GM23338 (cell line): ENCODE results near the gene HAPLN2. TPM values are rescaled to one million over a fixed set of nuclear protein-coding genes. Genes with fewer than 3 reads are reported as not detected.

ENCODE experiments used
- ATAC-seq: fragments of 200-7000 bp; cut with Tn5 transposase; 3 replicates; pipeline ENCODE4 v1.9.1; 2020
- DNase-seq: peaks from one replicate; pipeline ENCODE4 v3.0.0-alpha.2; 2015; ENCODE audit warnings: low spot score
- H2AFZ ChIP-seq: fragments of 200-600 bp; sonication (generic); 2 replicates; pipeline ENCODE4 v1.8.0; 2016; ENCODE audit warnings: antibody characterized with exemption, mild to moderate bottlenecking, moderate library complexity
- H3F3A ChIP-seq: fragments of 200-600 bp; sonication (generic); replicated peaks from 2 replicates; pipeline ENCODE4 v1.8.0; 2017; ENCODE audit warnings: antibody characterized with exemption, mixed run types, low read depth
- H3K27ac ChIP-seq: fragments of 200-600 bp; sonication (generic); 2 replicates; pipeline ENCODE4 v1.6.1; 2016; ENCODE audit warnings: low read depth
- H3K27me3 ChIP-seq: fragments of 200-600 bp; sonication (generic); 2 replicates; pipeline ENCODE4 v1.8.0; 2016; ENCODE audit warnings: mild to moderate bottlenecking, mixed run types, moderate library complexity; ENCODE audit not compliant: insufficient read depth
- H3K36me3 ChIP-seq: fragments of 200-600 bp; sonication (generic); 2 replicates; pipeline ENCODE4 v1.8.0; 2016; ENCODE audit warnings: mild to moderate bottlenecking; ENCODE audit not compliant: insufficient read depth
- H3K4me1 ChIP-seq: fragments of 200-600 bp; sonication (generic); 2 replicates; pipeline ENCODE4 v1.8.0; 2016; ENCODE audit warnings: mild to moderate bottlenecking, moderate library complexity; ENCODE audit not compliant: insufficient read depth
- H3K4me2 ChIP-seq: fragments of 200-600 bp; sonication (generic); 2 replicates; pipeline ENCODE4 v1.7.1; 2017; ENCODE audit warnings: mixed run types
- H3K4me3 ChIP-seq: fragments of 200-600 bp; sonication (generic); 2 replicates; pipeline ENCODE4 v1.6.1; 2016; ENCODE audit warnings: mixed run types
- H3K79me2 ChIP-seq: fragments of 200-600 bp; sonication (generic); replicated peaks from 2 replicates; pipeline ENCODE4 v1.8.0; 2017; ENCODE audit warnings: mild to moderate bottlenecking; ENCODE audit not compliant: insufficient read depth
- H3K9me2 ChIP-seq: fragments of 200-600 bp; sonication (generic); 2 replicates; pipeline ENCODE4 v1.8.0; 2017; ENCODE audit not compliant: insufficient read depth
- H4K20me1 ChIP-seq: fragments of 200-600 bp; sonication (generic); replicated peaks from 2 replicates; pipeline ENCODE4 v1.8.0; 2017; ENCODE audit warnings: mild to moderate bottlenecking; ENCODE audit not compliant: insufficient read depth
- H3K27ac Mint-ChIP-seq: 2 replicates; pipeline ENCODE4 v1.8.0; 2020; ENCODE audit warnings: inconsistent platforms, mild to moderate bottlenecking, moderate library complexity, mixed read lengths
- H3K27me3 Mint-ChIP-seq: 3 replicates; pipeline ENCODE4 v1.8.0; 2022; ENCODE audit warnings: low read depth, mild to moderate bottlenecking, moderate library complexity, mixed read lengths, inconsistent platforms; ENCODE audit not compliant: insufficient read depth, poor library complexity
- H3K36me3 Mint-ChIP-seq: 3 replicates; pipeline ENCODE4 v1.8.0; 2021; ENCODE audit warnings: low read depth, mild to moderate bottlenecking, inconsistent platforms, moderate library complexity, mixed read lengths
- H3K4me1 Mint-ChIP-seq: 3 replicates; pipeline ENCODE4 v1.8.0; 2020; ENCODE audit warnings: mild to moderate bottlenecking, inconsistent platforms, mixed read lengths
- H3K4me3 Mint-ChIP-seq: 3 replicates; pipeline ENCODE4 v1.8.0; 2021; ENCODE audit warnings: moderate library complexity, mild to moderate bottlenecking, inconsistent platforms, mixed read lengths
- H3K9me3 Mint-ChIP-seq: 3 replicates; pipeline ENCODE4 v1.8.0; 2020; ENCODE audit warnings: moderate library complexity, mild to moderate bottlenecking, inconsistent platforms, mixed read lengths
- CREB1 ChIP-seq: fragments of 250-450 bp; sonication (Bioruptor Pico); IDR thresholded peaks from 2 replicates; pipeline ENCODE4 v1.5.0; 2020; ENCODE audit warnings: low read depth, mild to moderate bottlenecking, moderate library complexity
- EZH2 ChIP-seq: fragments of 200-600 bp; sonication (generic); IDR thresholded peaks from one replicate; pipeline ENCODE4 v1.8.0; 2017; ENCODE audit warnings: antibody characterized with exemption, mild to moderate bottlenecking, low read depth; ENCODE audit not compliant: unreplicated experiment
- JUNB ChIP-seq: IDR thresholded peaks from one replicate; pipeline ENCODE4 v1.6.1; 2016; ENCODE audit warnings: antibody characterized with exemption; ENCODE audit not compliant: unreplicated experiment
- NANOG ChIP-seq: IDR thresholded peaks from 2 replicates; pipeline ENCODE4 v1.6.1; 2016; ENCODE audit warnings: antibody characterized with exemption, borderline replicate concordance
- REST ChIP-seq: IDR thresholded peaks from one replicate; pipeline ENCODE4 v1.6.1; 2018; ENCODE audit warnings: antibody characterized with exemption; ENCODE audit not compliant: unreplicated experiment
- STAT1 ChIP-seq: IDR thresholded peaks from one replicate; pipeline ENCODE4 v1.6.1; 2016; ENCODE audit warnings: antibody characterized with exemption; ENCODE audit not compliant: unreplicated experiment
- ZNF114 ChIP-seq: fragments of 250-450 bp; sonication (Bioruptor Pico); IDR thresholded peaks from 2 replicates; pipeline ENCODE4 v1.5.0; 2020; ENCODE audit warnings: mild to moderate bottlenecking, moderate library complexity
- ZNF331 ChIP-seq: fragments of 250-450 bp; sonication (Bioruptor Pico); IDR thresholded peaks from 2 replicates; pipeline ENCODE4 v1.5.0; 2020; ENCODE audit warnings: low read depth, mild to moderate bottlenecking, moderate library complexity
- ZNF462 ChIP-seq: fragments of 250-450 bp; sonication (Bioruptor Pico); IDR thresholded peaks from 2 replicates; pipeline ENCODE4 v1.5.0; 2020; ENCODE audit warnings: mild to moderate bottlenecking, moderate library complexity
- polyA plus RNA-seq: library from polyadenylated mRNA; unstranded; fragments of >200 nt; fragmentation: Nextera tagmentation; extraction: Ambion mirVana; gene quantifications from 2 replicates; pipeline ENCODE4 v1.2.1, GENCODE V29; 2016
- total RNA-seq: library from RNA; depleted of rRNA; stranded (reverse); fragments of >200 nt; shearing (Covaris generic); gene quantifications from 2 replicates; pipeline ENCODE4 v1.2.3, GENCODE V29; 2014
- TF ChIP-seq, protein P1 (sequence below): IDR thresholded peaks from 2 replicates; pipeline ENCODE4 v1.6.1; 2016; ENCODE audit warnings: antibody characterized with exemption
- TF ChIP-seq, protein P2 (sequence below), 2 experiments: fragments of 200-600 bp in 1 of 2; sonication (generic) in 1 of 2; conservative IDR thresholded peaks; 2 replicates each; pipeline versions ENCODE4 v1.5.1 to v1.6.1; 2016 to 2017; ENCODE audit warnings: antibody characterized with exemption in 2 of 2, low read depth in 2 of 2, mild to moderate bottlenecking in 2 of 2, moderate library complexity in 1 of 2

The HAPLN2 gene
- total and polyA plus RNA-seq, 2 experiments from 2014 or later = 0.53 TPM; not detected in 1

- TF ChIP-seq, protein P1, sequence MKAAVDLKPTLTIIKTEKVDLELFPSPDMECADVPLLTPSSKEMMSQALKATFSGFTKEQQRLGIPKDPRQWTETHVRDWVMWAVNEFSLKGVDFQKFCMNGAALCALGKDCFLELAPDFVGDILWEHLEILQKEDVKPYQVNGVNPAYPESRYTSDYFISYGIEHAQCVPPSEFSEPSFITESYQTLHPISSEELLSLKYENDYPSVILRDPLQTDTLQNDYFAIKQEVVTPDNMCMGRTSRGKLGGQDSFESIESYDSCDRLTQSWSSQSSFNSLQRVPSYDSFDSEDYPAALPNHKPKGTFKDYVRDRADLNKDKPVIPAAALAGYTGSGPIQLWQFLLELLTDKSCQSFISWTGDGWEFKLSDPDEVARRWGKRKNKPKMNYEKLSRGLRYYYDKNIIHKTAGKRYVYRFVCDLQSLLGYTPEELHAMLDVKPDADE = no peak
- TF ChIP-seq REST = no peak
Observed at GRCh38 chr1:156643778-156644092, 24.5 kb downstream of the HAPLN2 start (continued).

DNA sequence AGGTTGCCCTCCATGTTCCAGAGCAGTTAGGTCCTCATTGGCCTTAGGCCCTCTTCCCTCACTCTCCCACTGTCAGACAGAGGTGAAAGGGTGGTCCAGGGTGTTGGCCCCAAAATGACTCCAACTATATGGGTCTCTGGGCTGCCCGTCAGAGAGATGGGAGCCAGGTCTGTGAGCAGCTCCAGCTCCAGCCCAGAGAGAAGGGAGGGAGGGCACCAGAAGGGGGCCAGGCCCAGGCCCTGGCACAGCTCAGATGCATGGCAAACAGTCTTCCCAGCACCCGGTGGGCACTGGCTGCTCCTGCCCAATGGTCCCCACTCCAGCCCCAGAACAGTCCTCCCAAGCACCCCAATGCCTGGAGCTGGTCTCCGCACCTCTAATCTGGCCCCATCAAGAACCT is 24.9 kb downstream of the HAPLN2 start:
- H2AFZ ChIP-seq = no peak overlapping the region
- no peak for ATAC-seq
- TF ChIP-seq STAT1 = no peak
- no peak for TF ChIP-seq CREB1
- no peak for TF ChIP-seq JUNB
- TF ChIP-seq, protein P1 = no peak
- no peak for TF ChIP-seq ZNF462
- no peak for TF ChIP-seq EZH2
- TF ChIP-seq, protein P2, sequence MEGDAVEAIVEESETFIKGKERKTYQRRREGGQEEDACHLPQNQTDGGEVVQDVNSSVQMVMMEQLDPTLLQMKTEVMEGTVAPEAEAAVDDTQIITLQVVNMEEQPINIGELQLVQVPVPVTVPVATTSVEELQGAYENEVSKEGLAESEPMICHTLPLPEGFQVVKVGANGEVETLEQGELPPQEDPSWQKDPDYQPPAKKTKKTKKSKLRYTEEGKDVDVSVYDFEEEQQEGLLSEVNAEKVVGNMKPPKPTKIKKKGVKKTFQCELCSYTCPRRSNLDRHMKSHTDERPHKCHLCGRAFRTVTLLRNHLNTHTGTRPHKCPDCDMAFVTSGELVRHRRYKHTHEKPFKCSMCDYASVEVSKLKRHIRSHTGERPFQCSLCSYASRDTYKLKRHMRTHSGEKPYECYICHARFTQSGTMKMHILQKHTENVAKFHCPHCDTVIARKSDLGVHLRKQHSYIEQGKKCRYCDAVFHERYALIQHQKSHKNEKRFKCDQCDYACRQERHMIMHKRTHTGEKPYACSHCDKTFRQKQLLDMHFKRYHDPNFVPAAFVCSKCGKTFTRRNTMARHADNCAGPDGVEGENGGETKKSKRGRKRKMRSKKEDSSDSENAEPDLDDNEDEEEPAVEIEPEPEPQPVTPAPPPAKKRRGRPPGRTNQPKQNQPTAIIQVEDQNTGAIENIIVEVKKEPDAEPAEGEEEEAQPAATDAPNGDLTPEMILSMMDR (conservative IDR thresholded peaks at IDR 0.05; ENCODE audit: low read depth in 2 of 2) = no peak
- no peak for TF ChIP-seq ZNF114 (CRISPR knock-in tag)
- TF ChIP-seq NANOG = no peak
- TF ChIP-seq ZNF331 (CRISPR knock-in tag) = no peak
- H3K36me3 ChIP-seq = no peaks in the 10 kb centered on the region
- no peak for DNase-seq
- H3F3A ChIP-seq = peaks cover 12% of the 10 kb centered on the region; the same call in 1 of the 2 replicates
- no peak overlapping the region for H3K27ac Mint-ChIP-seq
- H3K79me2 ChIP-seq = no peaks in the 10 kb centered on the region
- H3K4me2 ChIP-seq = no peak overlapping the region
- no peak overlapping the region for H3K4me3 Mint-ChIP-seq
- H3K27me3 Mint-ChIP-seq = peaks cover 65% of the 10 kb centered on the region
- H3K9me2 ChIP-seq = no peaks in the 10 kb centered on the region
- peaks cover 34% of the 10 kb centered on the region for H3K4me1 Mint-ChIP-seq
- no peak overlapping the region for H3K27ac ChIP-seq
- peaks cover 3% of the 10 kb centered on the region; the same call in 1 of the 2 replicates for H4K20me1 ChIP-seq
- peaks cover 13% of the 10 kb centered on the region for H3K4me1 ChIP-seq
- no peaks in the 10 kb centered on the region; the same call in 2 of the 3 replicates for H3K36me3 Mint-ChIP-seq
- no peak overlapping the region for H3K4me3 ChIP-seq
- no peaks in the 10 kb centered on the region for H3K9me3 Mint-ChIP-seq
- H3K27me3 ChIP-seq = peaks cover 100% of the 10 kb centered on the region
